Stimulated activated naive CD8-positive, alpha-beta T cell treated with anti-CD3 and anti-CD28 coated beads, Interleukin-15, Interleukin-2, amounts not matched to agents 100 ng/mL and 50 ng/mL, for 24 hours (primary cell): ENCODE measurements around the gene AAR2.
A peak's percentile ranks its signal among the peaks of the same experiment; 100 is the strongest.

Experiments used
- H3K27ac Mint-ChIP-seq: one replicate; pipeline ENCODE4 v1.8.0; 2021; ENCODE audit warnings: mild to moderate bottlenecking, mixed read lengths
- H3K27me3 Mint-ChIP-seq: one replicate; pipeline ENCODE4 v1.8.0; 2021; ENCODE audit warnings: mixed read lengths
- H3K36me3 Mint-ChIP-seq: one replicate; pipeline ENCODE4 v1.8.0; 2021; ENCODE audit warnings: low read depth, mixed read lengths
- H3K4me1 Mint-ChIP-seq: one replicate; pipeline ENCODE4 v1.8.0; 2021; ENCODE audit warnings: low read depth, mixed read lengths
- H3K4me3 Mint-ChIP-seq: one replicate; pipeline ENCODE4 v1.8.0; 2021; ENCODE audit warnings: mild to moderate bottlenecking, mixed read lengths
- H3K9me3 Mint-ChIP-seq: one replicate; pipeline ENCODE4 v1.8.0; 2021; ENCODE audit warnings: mixed read lengths

The AAR2 gene

DNA sequence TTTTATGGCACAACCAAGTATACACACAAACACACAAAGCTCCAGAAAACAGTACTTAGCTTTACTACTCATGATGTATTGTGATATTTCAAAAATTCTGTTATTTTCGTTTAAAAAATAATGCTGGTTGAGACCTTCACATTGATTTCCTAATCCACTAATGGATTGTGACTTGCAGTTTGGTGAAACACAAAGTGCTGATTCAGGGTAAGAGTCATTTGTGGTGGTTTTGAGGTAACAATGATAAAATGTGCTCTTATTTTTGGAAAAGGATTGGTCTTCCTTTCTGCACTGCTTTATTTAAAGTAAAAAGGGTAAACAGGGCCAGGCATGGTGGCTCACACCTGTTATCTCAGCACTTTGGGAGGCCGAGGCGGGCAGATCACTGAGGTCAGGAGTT is 1.9 kb downstream of the AAR2 start:
- no peak overlapping the region for H3K27ac Mint-ChIP-seq

DNA sequence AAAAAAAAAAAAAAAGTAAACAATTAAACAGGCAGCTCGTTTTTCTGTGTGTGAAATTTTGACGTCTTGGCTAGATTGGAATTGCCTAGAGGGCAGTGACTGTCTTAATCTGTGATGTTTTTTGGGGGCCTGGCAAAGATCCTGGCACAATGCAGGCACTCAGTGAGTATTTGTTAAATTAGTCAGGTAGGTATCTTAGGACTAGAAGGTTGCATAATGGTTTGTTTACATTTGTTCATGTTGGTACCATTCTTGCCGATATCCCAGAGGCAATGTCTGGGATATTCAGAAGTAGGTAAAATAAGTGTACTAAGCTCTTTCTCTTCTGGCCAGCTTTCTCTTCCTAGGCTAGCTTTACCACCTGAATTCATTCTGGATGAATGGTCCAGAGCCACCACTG is 2.5 kb downstream of the AAR2 start:
- peaks cover 29% of the 10 kb centered on the region for H3K4me1 Mint-ChIP-seq
- H3K27me3 Mint-ChIP-seq, result no peaks in the 10 kb centered on the region
- H3K4me3 Mint-ChIP-seq, result peak overlapping the region; percentile 62
- no peaks in the 10 kb centered on the region for H3K9me3 Mint-ChIP-seq
- no peak overlapping the region for H3K27ac Mint-ChIP-seq
- peaks cover 46% of the 10 kb centered on the region for H3K36me3 Mint-ChIP-seq

More for the DNA sequence above, 1.9 kb downstream of the AAR2 start:
- Mint-ChIP-seq H3K4me1 (peaks cover 29% of the 10 kb centered on the region), H3K9me3 (no peaks in the 10 kb centered on the region), H3K27me3 (no peaks in the 10 kb centered on the region), H3K4me3 (peak overlapping the region; percentile 62), H3K36me3 (peaks cover 41% of the 10 kb centered on the region)

DNA sequence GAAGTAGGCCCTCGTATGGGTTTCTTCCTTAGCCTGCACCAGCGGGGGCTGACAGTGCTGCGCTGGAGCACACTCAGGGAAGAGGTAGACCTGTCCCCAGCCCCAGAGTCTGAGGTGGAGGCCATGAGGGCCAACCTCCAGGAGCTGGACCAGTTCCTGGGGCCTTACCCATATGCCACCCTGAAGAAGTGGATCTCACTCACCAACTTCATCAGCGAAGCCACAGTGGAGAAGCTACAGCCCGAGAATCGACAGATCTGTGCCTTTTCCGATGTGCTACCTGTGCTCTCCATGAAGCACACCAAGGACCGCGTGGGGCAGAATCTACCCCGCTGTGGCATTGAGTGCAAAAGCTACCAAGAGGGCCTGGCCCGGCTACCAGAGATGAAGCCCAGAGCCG is 3.8 kb downstream of the AAR2 start:
- H3K27ac Mint-ChIP-seq, result no peak overlapping the region
- H3K4me1 Mint-ChIP-seq, result peaks cover 29% of the 10 kb centered on the region
- no peaks in the 10 kb centered on the region for H3K9me3 Mint-ChIP-seq
- no peaks in the 10 kb centered on the region for H3K27me3 Mint-ChIP-seq
- peaks cover 58% of the 10 kb centered on the region for H3K36me3 Mint-ChIP-seq
- H3K4me3 Mint-ChIP-seq, result no peak overlapping the region

DNA sequence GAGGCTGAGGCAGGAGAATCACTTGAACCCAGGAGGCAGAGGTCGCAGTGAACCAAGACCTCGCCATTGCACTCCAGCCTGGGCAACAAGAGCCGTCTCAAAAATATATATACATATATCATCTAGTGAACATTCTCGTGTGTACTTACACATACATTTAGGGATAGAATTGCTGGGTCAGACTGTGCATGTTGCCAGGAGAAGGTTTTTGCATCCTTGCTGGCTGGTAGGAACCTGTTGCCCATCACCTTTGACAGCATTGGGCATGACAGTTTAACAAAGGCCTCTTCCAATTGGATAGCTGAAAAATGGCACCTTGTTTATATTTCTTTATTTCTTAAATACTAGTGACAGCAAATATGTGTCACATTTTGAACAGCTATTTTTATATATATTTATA is 5.4 kb downstream of the AAR2 start:
- peaks cover 70% of the 10 kb centered on the region for H3K36me3 Mint-ChIP-seq
- H3K9me3 Mint-ChIP-seq, result no peaks in the 10 kb centered on the region
- H3K4me3 Mint-ChIP-seq, result no peak overlapping the region
- H3K4me1 Mint-ChIP-seq, result peaks cover 29% of the 10 kb centered on the region
- H3K27ac Mint-ChIP-seq, result no peak overlapping the region
- no peaks in the 10 kb centered on the region for H3K27me3 Mint-ChIP-seq

DNA sequence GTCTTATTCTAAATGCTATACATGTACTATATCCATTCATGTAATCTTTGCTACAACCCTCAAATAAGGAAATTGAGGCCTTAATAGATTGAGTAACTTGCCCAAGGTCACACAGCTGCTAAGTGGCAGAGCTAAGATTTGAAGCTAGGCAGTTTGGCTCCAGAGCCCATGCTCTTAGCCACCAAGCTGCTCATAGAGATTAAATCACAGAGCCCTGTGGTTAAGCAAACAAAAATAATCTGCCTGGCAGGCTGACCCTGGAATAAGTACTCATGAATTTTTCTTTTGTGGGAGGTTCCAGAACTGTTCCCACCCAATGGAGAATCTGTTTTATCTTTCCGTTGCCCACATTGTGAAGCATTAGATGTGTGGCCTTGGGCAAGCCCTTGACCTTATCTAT is 7.4 kb downstream of the AAR2 start:
- peaks cover 75% of the 10 kb centered on the region for H3K36me3 Mint-ChIP-seq
- no peak overlapping the region for H3K27ac Mint-ChIP-seq
- no peak overlapping the region for H3K4me3 Mint-ChIP-seq
- no peaks in the 10 kb centered on the region for H3K27me3 Mint-ChIP-seq
- peaks cover 17% of the 10 kb centered on the region for H3K4me1 Mint-ChIP-seq
- H3K9me3 Mint-ChIP-seq, result no peaks in the 10 kb centered on the region

DNA sequence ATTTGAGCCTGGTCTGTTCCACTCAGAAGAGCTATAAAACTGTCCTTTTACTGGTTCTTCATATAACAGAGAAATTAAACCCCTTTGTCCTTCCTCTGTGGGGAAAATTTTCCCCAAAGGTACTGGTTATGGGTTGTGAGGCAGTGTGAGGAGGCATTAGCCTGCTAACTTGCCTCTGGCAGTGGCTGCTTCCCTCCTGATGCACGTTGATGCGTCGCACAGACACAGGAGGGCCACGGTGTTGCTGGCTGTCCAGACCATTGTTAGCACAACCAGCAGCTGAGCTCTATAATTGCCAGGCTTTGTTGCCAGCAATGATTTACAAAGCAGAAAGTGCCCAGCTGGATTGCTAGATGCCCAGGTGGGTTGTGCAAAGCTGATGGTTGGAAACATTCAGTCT is 10.1 kb downstream of the AAR2 start:
- Mint-ChIP-seq H3K4me1 (peaks cover 8% of the 10 kb centered on the region), H3K27me3 (no peaks in the 10 kb centered on the region), H3K27ac (no peak overlapping the region), H3K4me3 (no peak overlapping the region), H3K36me3 (peaks cover 67% of the 10 kb centered on the region), H3K9me3 (no peaks in the 10 kb centered on the region)

DNA sequence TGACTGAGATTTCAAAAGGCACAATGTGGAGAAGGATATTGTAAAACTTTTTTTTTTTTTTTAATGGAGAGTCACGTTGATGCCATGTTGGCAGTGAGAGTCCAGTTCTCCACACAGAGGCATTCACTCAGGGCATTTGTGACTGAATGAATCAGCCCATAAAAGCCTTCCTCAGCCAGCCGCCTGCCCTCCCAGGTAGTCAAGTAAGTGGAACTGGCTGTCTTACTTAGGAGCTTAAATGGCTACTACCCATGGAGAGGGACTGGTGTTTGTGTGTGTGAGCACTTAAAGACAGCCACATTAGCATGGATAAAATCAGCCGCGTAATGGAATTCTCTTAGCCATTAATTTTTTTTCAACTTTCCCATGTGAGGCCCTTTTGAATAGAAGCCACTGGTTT is 12.6 kb downstream of the AAR2 start:
- H3K4me1 Mint-ChIP-seq, result peaks cover 12% of the 10 kb centered on the region
- H3K4me3 Mint-ChIP-seq, result no peak overlapping the region
- H3K36me3 Mint-ChIP-seq, result peaks cover 70% of the 10 kb centered on the region
- no peaks in the 10 kb centered on the region for H3K27me3 Mint-ChIP-seq
- no peak overlapping the region for H3K27ac Mint-ChIP-seq
- no peaks in the 10 kb centered on the region for H3K9me3 Mint-ChIP-seq

DNA sequence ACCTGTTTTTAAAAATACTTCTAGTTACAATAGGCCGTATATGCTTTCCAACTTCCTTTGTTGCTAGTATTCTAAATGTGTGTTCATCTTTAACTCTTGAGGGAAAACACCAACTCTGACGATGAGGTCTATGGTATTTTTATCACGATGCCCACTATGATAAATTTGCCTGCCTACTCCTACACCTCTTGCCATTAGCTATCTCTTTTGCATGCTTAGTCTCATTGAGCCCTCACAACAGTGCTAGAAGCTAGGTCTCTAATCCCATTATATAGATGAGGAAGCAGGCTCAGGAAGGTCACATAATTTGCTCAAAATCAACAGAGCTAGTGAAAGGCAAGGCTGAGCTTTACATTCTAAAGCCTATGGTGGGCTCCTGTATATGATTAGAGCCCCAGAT is 13.2 kb downstream of the AAR2 start:
- no peaks in the 10 kb centered on the region for H3K27me3 Mint-ChIP-seq
- H3K4me1 Mint-ChIP-seq, result peaks cover 12% of the 10 kb centered on the region
- H3K36me3 Mint-ChIP-seq, result peaks cover 65% of the 10 kb centered on the region
- no peaks in the 10 kb centered on the region for H3K9me3 Mint-ChIP-seq
- H3K4me3 Mint-ChIP-seq, result no peak overlapping the region
- no peak overlapping the region for H3K27ac Mint-ChIP-seq

DNA sequence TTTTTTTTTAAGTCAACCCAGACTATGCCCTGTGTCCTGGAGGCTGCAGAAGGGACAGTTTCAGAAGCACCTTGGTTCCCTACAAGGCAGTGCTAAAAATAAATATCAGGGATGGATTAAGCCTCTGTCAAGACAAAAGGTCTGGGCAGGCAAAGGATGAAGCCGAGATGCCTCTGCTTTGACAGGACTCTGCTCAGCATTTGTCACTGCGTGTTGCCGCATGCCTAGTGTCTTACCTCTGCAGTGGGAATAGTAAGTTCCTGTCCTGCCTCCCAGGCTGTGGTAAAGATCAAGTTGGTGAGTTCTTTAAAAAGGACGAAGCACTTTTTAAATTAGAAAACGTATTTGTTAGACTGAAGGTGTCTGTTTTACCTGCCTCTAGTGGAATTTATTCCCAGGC is 15.1 kb downstream of the AAR2 start:
- Mint-ChIP-seq H3K4me3 (no peak overlapping the region), H3K4me1 (peaks cover 12% of the 10 kb centered on the region), H3K27me3 (no peaks in the 10 kb centered on the region), H3K9me3 (no peaks in the 10 kb centered on the region), H3K36me3 (peaks cover 66% of the 10 kb centered on the region), H3K27ac (no peak overlapping the region)

DNA sequence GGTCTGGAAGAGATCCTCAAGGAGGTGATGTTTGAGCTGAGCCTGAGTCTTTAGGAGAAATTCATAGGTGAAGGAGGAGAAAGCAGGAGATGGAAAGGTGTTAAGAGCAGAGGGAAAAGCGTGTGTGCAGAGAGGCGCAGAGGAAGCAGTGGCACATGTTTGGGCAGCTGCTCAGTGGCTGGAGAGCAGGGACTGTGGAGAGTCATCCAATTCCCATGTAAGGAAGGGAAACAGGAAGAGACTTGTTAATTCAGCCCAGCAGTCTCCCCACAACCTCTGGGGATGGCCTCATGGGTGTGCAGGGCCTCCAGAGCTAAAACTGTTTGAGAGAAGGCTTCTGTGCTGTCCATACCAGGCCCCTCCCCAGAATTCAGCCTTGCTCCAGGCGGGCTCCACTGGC is 16.2 kb downstream of the AAR2 start:
- no peaks in the 10 kb centered on the region for H3K27me3 Mint-ChIP-seq
- H3K36me3 Mint-ChIP-seq, result peaks cover 65% of the 10 kb centered on the region
- H3K27ac Mint-ChIP-seq, result no peak overlapping the region
- H3K4me3 Mint-ChIP-seq, result no peak overlapping the region
- H3K9me3 Mint-ChIP-seq, result no peaks in the 10 kb centered on the region
- H3K4me1 Mint-ChIP-seq, result peaks cover 12% of the 10 kb centered on the region

DNA sequence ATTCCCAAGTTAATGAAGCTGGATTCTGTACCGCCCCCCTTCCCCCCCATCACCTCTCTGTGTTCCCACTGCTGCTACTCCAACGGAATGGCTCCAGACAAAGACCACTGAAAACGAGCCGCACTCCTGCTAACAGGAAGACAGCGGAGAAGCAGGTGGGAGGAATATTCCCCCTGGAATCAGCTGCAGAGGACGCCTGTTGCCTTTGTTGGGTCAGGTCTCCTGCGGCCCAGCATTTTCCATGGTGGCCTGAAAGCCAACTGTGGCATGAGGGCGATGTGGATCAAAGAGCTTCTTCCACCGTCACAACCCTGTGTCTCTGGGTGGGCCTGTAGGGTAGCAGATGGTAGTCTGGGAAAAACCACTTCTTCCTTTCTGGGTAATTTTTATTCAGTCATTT is 16.8 kb downstream of the AAR2 start:
- Mint-ChIP-seq H3K4me3 (no peak overlapping the region), H3K27ac (no peak overlapping the region), H3K9me3 (no peaks in the 10 kb centered on the region), H3K36me3 (peaks cover 61% of the 10 kb centered on the region), H3K27me3 (no peaks in the 10 kb centered on the region), H3K4me1 (peaks cover 9% of the 10 kb centered on the region)

DNA sequence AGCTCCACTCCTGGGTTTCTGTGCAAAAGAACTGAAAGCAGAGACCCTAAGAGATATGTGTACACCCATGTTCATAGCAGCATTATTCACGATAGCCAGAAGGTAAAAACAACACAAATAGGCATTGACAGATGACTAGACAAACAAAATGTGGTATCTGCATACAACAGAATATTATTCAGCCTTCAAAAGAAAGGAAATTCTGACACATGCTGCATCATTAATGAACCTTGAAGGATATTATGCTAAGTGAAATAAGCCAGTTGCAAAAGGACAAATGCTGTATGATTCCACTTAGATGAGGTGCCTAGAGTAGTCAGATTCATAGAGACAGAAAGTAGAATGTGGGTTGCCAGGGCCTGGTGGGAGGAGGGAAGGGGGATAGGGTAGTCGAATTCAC is 17.8 kb downstream of the AAR2 start:
- Mint-ChIP-seq H3K36me3 (peaks cover 52% of the 10 kb centered on the region), H3K27ac (no peak overlapping the region), H3K4me3 (no peak overlapping the region), H3K9me3 (no peaks in the 10 kb centered on the region), H3K27me3 (no peaks in the 10 kb centered on the region), H3K4me1 (peaks cover 4% of the 10 kb centered on the region)

DNA sequence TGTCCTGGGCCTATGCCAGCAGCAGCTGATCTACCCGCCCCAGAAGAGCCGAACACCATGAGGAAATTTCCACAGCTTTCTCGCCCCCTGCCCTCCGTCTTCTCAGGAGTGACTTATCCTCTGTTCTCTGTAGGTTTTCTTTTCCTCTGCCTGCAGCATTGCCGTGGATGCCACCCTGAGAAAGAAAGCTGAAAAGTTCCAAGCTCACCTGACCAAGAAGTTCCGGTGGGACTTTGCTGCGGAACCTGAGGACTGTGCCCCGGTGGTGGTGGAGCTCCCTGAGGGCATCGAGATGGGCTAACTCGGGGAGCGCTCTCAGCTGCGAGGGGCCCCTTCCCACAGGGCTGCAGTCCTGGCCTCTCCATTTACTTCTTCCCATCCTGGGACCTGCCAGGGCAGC is 19.2 kb downstream of the AAR2 start:
- peaks cover 41% of the 10 kb centered on the region for H3K36me3 Mint-ChIP-seq
- H3K27ac Mint-ChIP-seq, result no peak overlapping the region

DNA sequence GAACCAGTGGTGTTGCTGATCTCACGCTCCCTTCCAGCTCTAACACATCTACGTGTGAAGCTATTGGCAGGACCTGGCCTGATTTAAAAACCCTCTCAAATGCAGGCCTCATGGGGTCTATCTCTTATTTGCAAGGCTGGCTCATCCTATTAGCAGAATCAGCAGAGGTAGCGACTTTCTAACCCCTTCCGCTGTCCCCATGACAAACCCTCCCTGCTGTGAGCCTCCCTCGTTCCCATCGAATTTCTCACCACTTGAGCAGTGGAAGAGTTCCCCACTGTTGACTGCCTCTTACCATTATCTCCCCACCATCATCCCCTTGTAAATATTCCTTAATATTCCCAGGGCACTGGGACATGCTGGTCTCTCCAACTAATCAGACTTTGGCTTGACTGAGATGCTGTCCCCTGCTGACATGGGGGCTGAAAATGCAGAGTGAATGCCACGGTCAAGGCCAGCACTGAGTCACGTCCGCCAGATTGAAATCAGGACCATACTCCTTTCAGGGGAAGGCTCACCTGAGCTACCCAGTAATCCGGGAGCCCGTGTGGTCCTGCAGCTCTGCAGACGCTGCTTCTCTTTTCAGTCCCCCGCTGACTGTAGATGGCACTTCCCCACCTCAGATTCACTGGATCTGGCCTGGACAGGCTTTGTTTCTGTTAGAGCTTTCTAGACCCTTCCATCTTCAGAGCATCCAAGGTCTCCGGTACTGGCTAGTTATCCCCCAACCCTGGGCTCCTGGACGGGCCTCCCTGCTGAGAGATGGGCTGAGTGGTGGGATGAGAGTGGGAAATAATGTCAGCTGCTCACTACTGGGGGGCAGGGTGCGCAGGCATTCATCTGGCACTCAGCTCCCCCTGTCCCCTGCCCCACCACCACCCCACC is 23.1 kb downstream of the AAR2 start:
- H3K27me3 Mint-ChIP-seq, result no peaks in the 10 kb centered on the region
- peaks cover 27% of the 10 kb centered on the region for H3K36me3 Mint-ChIP-seq
- H3K27ac Mint-ChIP-seq, result no peak overlapping the region
- H3K4me3 Mint-ChIP-seq, result no peak overlapping the region
- H3K4me1 Mint-ChIP-seq, result no peaks in the 10 kb centered on the region
- H3K9me3 Mint-ChIP-seq, result no peaks in the 10 kb centered on the region

More for the DNA sequence above, 19.2 kb downstream of the AAR2 start:
- Mint-ChIP-seq H3K4me3 (no peak overlapping the region), H3K4me1 (peaks cover 4% of the 10 kb centered on the region), H3K9me3 (no peaks in the 10 kb centered on the region), H3K27me3 (no peaks in the 10 kb centered on the region)

DNA sequence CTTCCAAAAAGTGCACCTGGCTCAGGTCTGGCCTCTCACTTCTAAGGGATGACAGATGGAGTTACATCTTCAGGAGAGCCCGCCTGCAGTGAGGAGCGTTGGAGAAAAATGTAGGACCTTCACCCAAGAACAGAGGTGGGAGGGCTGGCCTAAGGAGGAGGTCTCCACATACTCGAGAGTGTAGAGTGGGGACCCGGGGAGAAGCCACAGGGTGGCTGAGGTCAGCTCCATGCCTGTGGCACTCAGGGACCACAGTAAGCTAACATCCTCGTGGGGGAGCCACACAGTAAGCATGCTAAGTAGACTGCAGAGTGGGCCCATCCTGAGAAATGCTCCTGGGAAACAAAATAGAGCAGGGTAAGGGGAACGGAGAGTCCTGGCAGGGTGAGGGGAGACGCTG is 24.0 kb downstream of the AAR2 start:
- no peaks in the 10 kb centered on the region for H3K27me3 Mint-ChIP-seq
- H3K4me1 Mint-ChIP-seq, result no peaks in the 10 kb centered on the region
- H3K4me3 Mint-ChIP-seq, result no peak overlapping the region
- H3K36me3 Mint-ChIP-seq, result peaks cover 20% of the 10 kb centered on the region
- H3K27ac Mint-ChIP-seq, result no peak overlapping the region
- H3K9me3 Mint-ChIP-seq, result no peaks in the 10 kb centered on the region
